Measurements from ENCODE around the gene TPBGL.

The TPBGL gene

GRCh38 chr11:75212411-75212810 is 28.2 kb upstream of the TPBGL start:
- no peak for DNase-seq

GRCh38 chr11:75214411-75214821 is 26.2 kb upstream of the TPBGL start:
- peak; percentile 29 to 71 (median 59) for DNase-seq

- no peak for DNase-seq
Observed at GRCh38 chr11:75214843-75215242, 25.7 kb upstream of the TPBGL start.

- no peak for DNase-seq
Observed at GRCh38 chr11:75219869-75220268, 20.7 kb upstream of the TPBGL start.

- no peak for DNase-seq
Observed at GRCh38 chr11:75223954-75224643, 16.5 kb upstream of the TPBGL start.

- no peak for DNase-seq
Observed at GRCh38 chr11:75225794-75226193, 14.8 kb upstream of the TPBGL start.

GRCh38 chr11:75229466-75229865 is 11.1 kb upstream of the TPBGL start:
- no peak for DNase-seq

GRCh38 chr11:75230621-75231020 is 10.0 kb upstream of the TPBGL start:
- no peak for DNase-seq

- peak in 1 of 5 experiments; percentile 28 for DNase-seq
Observed at GRCh38 chr11:75233754-75234172, 6.8 kb upstream of the TPBGL start.

- DNase-seq: no peak
Observed at GRCh38 chr11:75236062-75236461, 4.5 kb upstream of the TPBGL start.

GRCh38 chr11:75237050-75237449 is 3.5 kb upstream of the TPBGL start:
- DNase-seq: no peak

GRCh38 chr11:75238595-75239440 is 1.8 kb upstream of the TPBGL start:
- no peak for DNase-seq

- DNase-seq: no peak
Observed at GRCh38 chr11:75239531-75240290, 863 bp upstream of the TPBGL start.

GRCh38 chr11:75241036-75241905 is 697 bp downstream of the TPBGL start:
- peak; percentile 74 to 88 (median 78) for DNase-seq

GRCh38 chr11:75241906-75242644 is 1.5 kb downstream of the TPBGL start:
- DNase-seq: peak in 1 of 5 experiments; percentile 71

- DNase-seq: no peak
Observed at GRCh38 chr11:75242722-75243600, 2.4 kb downstream of the TPBGL start.

GRCh38 chr11:75244052-75244814 is 3.7 kb downstream of the TPBGL start:
- no peak for DNase-seq

GRCh38 chr11:75245356-75246005 is 4.9 kb downstream of the TPBGL start:
- DNase-seq: no peak
